Measurements from ENCODE around the gene ZBTB43.

The ZBTB43 gene

GRCh38 chr9:126832440-126832839 lies 27.6 kb downstream of the ZBTB43 start:
- no peak for DNase-seq

- no peak for DNase-seq
Measured at GRCh38 chr9:126833020-126833419, 28.2 kb downstream of the ZBTB43 start.

GRCh38 chr9:126833710-126834345 lies 29.0 kb downstream of the ZBTB43 start:
- DNase-seq, result no peak

GRCh38 chr9:126834672-126835071 lies 29.8 kb downstream of the ZBTB43 start:
- DNase-seq, result no peak

- DNase-seq, result peak; percentile 53
Measured at GRCh38 chr9:126836216-126836615, 31.4 kb downstream of the ZBTB43 start.

GRCh38 chr9:126838055-126838811 lies 33.4 kb downstream of the ZBTB43 start:
- no peak for DNase-seq

GRCh38 chr9:126838895-126839294 lies 34.1 kb downstream of the ZBTB43 start:
- DNase-seq, result no peak

- DNase-seq, result no peak
Measured at GRCh38 chr9:126839301-126839700, 34.5 kb downstream of the ZBTB43 start.

- peak; percentile 27 for DNase-seq
Measured at GRCh38 chr9:126842220-126842842, 37.5 kb downstream of the ZBTB43 start.

GRCh38 chr9:126842977-126843799 lies 38.3 kb downstream of the ZBTB43 start:
- DNase-seq, result no peak

GRCh38 chr9:126844085-126844484 lies 39.2 kb downstream of the ZBTB43 start:
- DNase-seq, result peak; percentile 26

GRCh38 chr9:126847051-126847450 lies 42.2 kb downstream of the ZBTB43 start:
- no peak for DNase-seq

- DNase-seq, result no peak
Measured at GRCh38 chr9:126849591-126850225, 44.9 kb downstream of the ZBTB43 start.

- DNase-seq, result no peak
Measured at GRCh38 chr9:126851286-126851880, 46.5 kb downstream of the ZBTB43 start.

GRCh38 chr9:126852086-126852688 lies 47.3 kb downstream of the ZBTB43 start:
- DNase-seq, result no peak

GRCh38 chr9:126853667-126854066 lies 48.8 kb downstream of the ZBTB43 start:
- DNase-seq, result no peak

GRCh38 chr9:126854734-126855133 lies 49.9 kb downstream of the ZBTB43 start:
- no peak for DNase-seq

GRCh38 chr9:126856326-126856877 lies 51.6 kb downstream of the ZBTB43 start:
- DNase-seq, result no peak

GRCh38 chr9:126857261-126857960 lies 52.6 kb downstream of the ZBTB43 start:
- no peak for DNase-seq

- no peak for DNase-seq
Measured at GRCh38 chr9:126859111-126859510, 54.3 kb downstream of the ZBTB43 start.

Measured in hematopoietic multipotent progenitor cell treated with erythropoietin and hydrocortisone succinate and interleukin-3 and kit ligand, for 6 days (in vitro differentiated cells).